ENCODE results near the gene ATG4C.

The ATG4C gene

GRCh38 chr1:62901650-62902049, 117.7 kb downstream of the ATG4C start:
- Mint-ChIP-seq H3K27me3 (no peaks in the 10 kb centered on the region), H3K4me3 (no peak overlapping the region), H3K4me1 (ENCODE audit: low read depth) (no peaks in the 10 kb centered on the region), H3K27ac (no peak overlapping the region), H3K36me3 (ENCODE audit: low read depth) (no peaks in the 10 kb centered on the region), H3K9me3 (no peaks in the 10 kb centered on the region)
- DNase-seq = no peak

GRCh38 chr1:62903522-62903921, 119.6 kb downstream of the ATG4C start:
- Mint-ChIP-seq H3K9me3 (no peaks in the 10 kb centered on the region), H3K27me3 (no peaks in the 10 kb centered on the region), H3K4me3 (no peak overlapping the region), H3K4me1 (ENCODE audit: low read depth) (peaks cover 6% of the 10 kb centered on the region), H3K36me3 (ENCODE audit: low read depth) (no peaks in the 10 kb centered on the region), H3K27ac (no peak overlapping the region)
- DNase-seq = no peak

DNA sequence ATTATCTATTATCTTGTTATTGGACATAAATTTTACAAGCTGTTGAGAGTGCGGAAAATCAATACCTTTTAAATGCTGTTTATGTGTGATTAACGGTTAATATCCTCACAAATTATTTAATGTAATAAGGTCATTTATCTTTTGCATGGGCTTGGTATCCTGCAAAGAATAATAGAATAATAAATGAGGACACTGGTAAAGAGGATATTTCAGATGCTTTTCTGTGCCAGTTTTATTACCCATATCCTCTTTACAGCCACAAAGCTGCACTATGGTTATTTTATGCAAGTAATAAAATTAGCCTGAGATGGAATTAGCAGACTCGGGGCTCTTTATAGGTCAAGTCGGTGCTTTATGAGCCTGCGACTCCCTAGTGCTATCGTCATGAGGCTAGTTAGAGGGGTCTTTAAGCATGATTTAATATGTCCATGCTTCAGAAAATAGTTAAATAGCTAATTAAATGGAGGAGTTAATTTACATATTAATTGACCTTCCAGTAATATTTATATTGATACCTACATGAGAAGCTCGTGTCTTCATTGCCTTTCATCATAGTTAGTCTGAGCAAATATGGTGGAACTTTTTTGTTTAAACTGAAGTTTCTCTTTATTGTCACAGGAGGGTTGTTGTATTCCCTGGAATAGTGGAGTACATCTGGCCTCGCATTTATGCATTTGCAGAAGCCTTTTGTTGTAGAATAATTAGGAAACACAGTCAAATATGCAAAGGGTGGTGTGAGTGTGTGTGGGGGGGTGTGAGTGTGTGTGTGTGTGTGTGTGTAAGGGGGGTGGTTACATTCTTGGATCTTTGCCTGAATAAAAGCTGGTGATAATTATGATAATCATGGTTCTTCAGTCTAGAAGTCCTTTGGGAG, 120.3 kb downstream of the ATG4C start:
- peaks cover 10% of the 10 kb centered on the region for H3K4me1 Mint-ChIP-seq (ENCODE audit: low read depth)
- DNase-seq = no peak
- H3K4me3 Mint-ChIP-seq = no peak overlapping the region
- H3K36me3 Mint-ChIP-seq (ENCODE audit: low read depth) = no peaks in the 10 kb centered on the region
- no peak overlapping the region for H3K27ac Mint-ChIP-seq
- H3K9me3 Mint-ChIP-seq = no peaks in the 10 kb centered on the region
- no peaks in the 10 kb centered on the region for H3K27me3 Mint-ChIP-seq

- no peak overlapping the region for H3K27ac Mint-ChIP-seq
- peaks cover 10% of the 10 kb centered on the region for H3K4me1 Mint-ChIP-seq (ENCODE audit: low read depth)
- DNase-seq = no peak
- no peak overlapping the region for H3K4me3 Mint-ChIP-seq
- no peaks in the 10 kb centered on the region for H3K9me3 Mint-ChIP-seq
- H3K27me3 Mint-ChIP-seq = no peaks in the 10 kb centered on the region
- no peaks in the 10 kb centered on the region for H3K36me3 Mint-ChIP-seq (ENCODE audit: low read depth)
Measured at GRCh38 chr1:62904856-62905225, 120.9 kb downstream of the ATG4C start.

DNA sequence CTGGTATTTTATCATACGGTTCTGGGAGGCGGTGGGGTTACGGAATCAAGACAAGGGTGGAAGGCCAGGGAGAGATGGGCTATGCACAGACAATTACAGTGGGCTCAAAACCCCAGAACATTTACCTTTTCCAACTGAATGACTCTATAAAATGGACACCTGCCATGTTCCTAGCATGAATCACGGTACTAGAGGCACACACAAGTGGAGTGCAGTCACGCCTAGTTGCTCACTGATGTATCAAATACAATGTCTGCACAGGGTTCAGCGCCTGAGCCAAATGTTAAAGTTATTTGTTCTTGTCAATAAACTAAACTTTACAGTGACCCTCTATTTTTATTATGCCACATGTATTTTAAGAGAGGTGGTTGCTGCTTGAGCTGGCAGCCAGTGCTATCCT, 121.4 kb downstream of the ATG4C start:
- DNase-seq = no peak

GRCh38 chr1:62905872-62906271, 121.9 kb downstream of the ATG4C start:
- H3K4me1 Mint-ChIP-seq (ENCODE audit: low read depth) = peaks cover 10% of the 10 kb centered on the region
- H3K27ac Mint-ChIP-seq = no peak overlapping the region
- H3K4me3 Mint-ChIP-seq = no peak overlapping the region
- DNase-seq = no peak
- no peaks in the 10 kb centered on the region for H3K36me3 Mint-ChIP-seq (ENCODE audit: low read depth)
- no peaks in the 10 kb centered on the region for H3K27me3 Mint-ChIP-seq
- H3K9me3 Mint-ChIP-seq = no peaks in the 10 kb centered on the region

More for the DNA sequence above, 121.4 kb downstream of the ATG4C start:
- Mint-ChIP-seq H3K27ac (no peak overlapping the region), H3K27me3 (no peaks in the 10 kb centered on the region), H3K36me3 (ENCODE audit: low read depth) (no peaks in the 10 kb centered on the region), H3K9me3 (no peaks in the 10 kb centered on the region), H3K4me1 (ENCODE audit: low read depth) (peaks cover 10% of the 10 kb centered on the region), H3K4me3 (no peak overlapping the region)

DNA sequence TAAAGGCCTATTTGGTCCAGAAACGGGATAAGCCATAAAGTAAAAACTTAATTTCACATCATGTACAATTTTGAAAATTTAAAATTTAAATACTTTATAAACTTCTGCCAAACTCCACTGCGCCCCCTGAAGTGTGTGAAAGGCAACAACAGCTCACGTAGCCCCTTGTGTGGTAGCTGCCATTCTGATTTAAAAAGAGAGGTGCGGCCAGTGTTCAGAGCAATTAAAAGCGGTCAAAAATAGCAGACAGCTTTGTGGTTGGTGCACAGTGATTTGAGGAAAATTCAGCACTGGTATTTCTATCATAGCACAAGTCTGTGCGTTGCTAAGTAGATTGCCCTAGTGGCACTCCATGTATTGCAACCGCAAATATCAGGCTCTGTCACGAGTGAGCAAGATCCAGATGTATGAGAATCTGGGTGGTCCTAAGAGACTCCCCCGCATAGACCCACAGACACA, 122.5 kb downstream of the ATG4C start:
- H3K36me3 Mint-ChIP-seq (ENCODE audit: low read depth) = no peaks in the 10 kb centered on the region
- no peak overlapping the region for H3K27ac Mint-ChIP-seq
- no peaks in the 10 kb centered on the region for H3K9me3 Mint-ChIP-seq
- H3K27me3 Mint-ChIP-seq = no peaks in the 10 kb centered on the region
- H3K4me3 Mint-ChIP-seq = no peak overlapping the region
- no peak for DNase-seq
- H3K4me1 Mint-ChIP-seq (ENCODE audit: low read depth) = peaks cover 10% of the 10 kb centered on the region

- Mint-ChIP-seq H3K27me3 (no peaks in the 10 kb centered on the region), H3K9me3 (no peaks in the 10 kb centered on the region), H3K4me1 (ENCODE audit: low read depth) (peaks cover 10% of the 10 kb centered on the region), H3K27ac (no peak overlapping the region), H3K36me3 (ENCODE audit: low read depth) (no peaks in the 10 kb centered on the region), H3K4me3 (no peak overlapping the region)
- no peak for DNase-seq
Measured at GRCh38 chr1:62908168-62908695, 124.3 kb downstream of the ATG4C start.

GRCh38 chr1:62912028-62912638, 128.2 kb downstream of the ATG4C start:
- Mint-ChIP-seq H3K4me3 (no peak overlapping the region), H3K4me1 (ENCODE audit: low read depth) (peaks cover 10% of the 10 kb centered on the region), H3K27ac (no peak overlapping the region), H3K27me3 (peaks cover 12% of the 10 kb centered on the region), H3K36me3 (ENCODE audit: low read depth) (no peaks in the 10 kb centered on the region), H3K9me3 (no peaks in the 10 kb centered on the region)
- DNase-seq = no peak

All from activated T-cell treated with anti-CD3 and anti-CD28 coated beads, Interleukin-2, amount 50 U/mL, for 24 hours (primary cell).